Endothelial cell of umbilical vein (primary cell): ENCODE measurements around the gene SLC12A9.

ENCODE experiments used
- EZH2 ChIP-seq: IDR thresholded peaks from 2 replicates; pipeline ENCODE4 v1.6.1; 2012; ENCODE audit warnings: borderline replicate concordance, low read depth, mild to moderate bottlenecking, moderate library complexity, low read length, inconsistent platforms; ENCODE audit not compliant: severe bottlenecking
- MYC ChIP-seq: IDR thresholded peaks from one replicate; pipeline ENCODE4 v1.6.1; 2011; ENCODE audit warnings: mild to moderate bottlenecking, low read depth, low read length
- TF ChIP-seq, protein P1 (sequence below), 2 donors: IDR thresholded peaks; 1 replicate in 1 of 2; 2 replicates in 1 of 2; pipeline ENCODE4 v1.5.1; 2011; ENCODE audit warnings: low read length in 2 of 2, mild to moderate bottlenecking in 2 of 2, moderate library complexity in 2 of 2, control low read depth in 1 of 2, inconsistent platforms in 1 of 2, low read depth in 1 of 2; ENCODE audit not compliant: insufficient read depth in 1 of 2; ENCODE audit errors: extremely low read depth in 1 of 2

DNA sequence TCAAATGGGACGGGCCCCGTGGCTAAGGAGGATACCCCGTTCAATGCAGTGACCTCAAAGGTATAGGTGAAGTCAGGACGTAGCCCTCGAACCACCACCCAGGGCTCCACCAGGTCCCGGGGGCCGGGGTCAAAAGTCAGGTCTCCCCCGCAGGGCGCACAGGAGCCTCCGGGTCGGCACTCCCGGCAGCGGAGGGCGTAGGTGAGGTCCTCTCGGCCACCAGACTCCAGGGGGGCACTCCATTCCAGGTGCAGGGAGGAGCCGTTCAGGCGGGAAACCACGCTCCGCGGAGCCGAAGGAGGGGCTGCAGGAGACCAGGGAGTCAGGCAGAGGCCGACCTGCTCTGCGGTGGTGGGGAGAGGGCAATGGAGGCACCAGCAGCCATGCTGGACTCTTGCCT lies 32.9 kb upstream of the SLC12A9 start:
- TF ChIP-seq EZH2 (no peak), MYC (no peak)
- TF ChIP-seq, protein P1, sequence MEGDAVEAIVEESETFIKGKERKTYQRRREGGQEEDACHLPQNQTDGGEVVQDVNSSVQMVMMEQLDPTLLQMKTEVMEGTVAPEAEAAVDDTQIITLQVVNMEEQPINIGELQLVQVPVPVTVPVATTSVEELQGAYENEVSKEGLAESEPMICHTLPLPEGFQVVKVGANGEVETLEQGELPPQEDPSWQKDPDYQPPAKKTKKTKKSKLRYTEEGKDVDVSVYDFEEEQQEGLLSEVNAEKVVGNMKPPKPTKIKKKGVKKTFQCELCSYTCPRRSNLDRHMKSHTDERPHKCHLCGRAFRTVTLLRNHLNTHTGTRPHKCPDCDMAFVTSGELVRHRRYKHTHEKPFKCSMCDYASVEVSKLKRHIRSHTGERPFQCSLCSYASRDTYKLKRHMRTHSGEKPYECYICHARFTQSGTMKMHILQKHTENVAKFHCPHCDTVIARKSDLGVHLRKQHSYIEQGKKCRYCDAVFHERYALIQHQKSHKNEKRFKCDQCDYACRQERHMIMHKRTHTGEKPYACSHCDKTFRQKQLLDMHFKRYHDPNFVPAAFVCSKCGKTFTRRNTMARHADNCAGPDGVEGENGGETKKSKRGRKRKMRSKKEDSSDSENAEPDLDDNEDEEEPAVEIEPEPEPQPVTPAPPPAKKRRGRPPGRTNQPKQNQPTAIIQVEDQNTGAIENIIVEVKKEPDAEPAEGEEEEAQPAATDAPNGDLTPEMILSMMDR (IDR thresholded peaks at IDR 0.05; ENCODE audit: extremely low read depth in 1 of 2, insufficient read depth in 1 of 2, low read depth in 1 of 2, low read length in 2 of 2) = no peak
